B cell (primary cell): ENCODE results near the gene RHOBTB3. TPM values are rescaled to one million over a fixed set of nuclear protein-coding genes. Genes with fewer than 3 reads are reported as not detected.

Experiments used
- ATAC-seq: fragments of 200-7000 bp; cut with Tn5 transposase; one replicate; pipeline ENCODE4 v1.10.0; 2021; ENCODE audit warnings: low read depth, mild to moderate bottlenecking, moderate number of reproducible peaks, moderate library complexity
- CTCF ChIA-PET: fragments of 350-600 bp; sonication (Branson Sonifier 250); formaldehyde crosslinking; loops from one replicate; lab custom pipeline; 2021; ENCODE audit warnings: antibody characterized with exemption, inconsistent platforms; lab: Charles Lee
- POLR2A ChIA-PET: fragments of 350-600 bp; sonication (Branson Sonifier 250); formaldehyde crosslinking; loops from one replicate; lab custom pipeline; 2021; ENCODE audit warnings: antibody characterized with exemption; lab: Charles Lee
- DNase-seq: peaks from one replicate; pipeline ENCODE4 v3.0.0; 2013
- H2AFZ ChIP-seq: 2 replicates; pipeline ENCODE4 v1.6.1; 2012; ENCODE audit warnings: mild to moderate bottlenecking, low read depth, low read length; ENCODE audit not compliant: insufficient read depth, poor library complexity, severe bottlenecking
- H3K27ac ChIP-seq, 2 donors: 1 replicate in 1 of 2; 2 replicates in 1 of 2; pipeline ENCODE4 v1.5.1; 2012 to 2013; ENCODE audit warnings: low read length in 2 of 2, mild to moderate bottlenecking in 2 of 2, moderate library complexity in 1 of 2
- H3K27me3 ChIP-seq, 4 experiments: fragments of 200-600 bp in 1 of 4; sonication (generic) in 1 of 4; replicated peaks in 1 of 4; 1 replicate in 2 of 4; 2 replicates in 2 of 4; pipeline versions ENCODE4 v1.6.1 to v1.7.0; 2013 to 2016; ENCODE audit warnings: low read length in 3 of 4, mild to moderate bottlenecking in 2 of 4, mixed read lengths in 1 of 4, moderate library complexity in 1 of 4; ENCODE audit not compliant: insufficient read depth in 4 of 4, control insufficient read depth in 3 of 4; ENCODE audit errors: control extremely low read depth in 1 of 4
- H3K36me3 ChIP-seq, 2 experiments: replicated peaks in 1 of 2; 1 replicate in 1 of 2; 2 replicates in 1 of 2; pipeline versions ENCODE4 v1.6.1 to v1.7.1; 2013; ENCODE audit warnings: low read length in 1 of 2; ENCODE audit not compliant: insufficient read depth in 2 of 2, control insufficient read depth in 1 of 2; ENCODE audit errors: control extremely low read depth in 1 of 2, extremely low read depth in 1 of 2
- H3K4me1 ChIP-seq, 2 donors: fragments of 200-600 bp in 1 of 2; sonication (generic) in 1 of 2; 1 replicate in 1 of 2; 2 replicates in 1 of 2; pipeline versions ENCODE4 v1.5.1 to v1.6.1; 2013 to 2017; ENCODE audit warnings: low read length in 2 of 2; ENCODE audit not compliant: control insufficient read depth in 2 of 2, insufficient read depth in 2 of 2
- H3K4me2 ChIP-seq: replicated peaks from 2 replicates; pipeline ENCODE3; 2012; ENCODE audit warnings: mild to moderate bottlenecking, low read depth, low read length; ENCODE audit not compliant: poor library complexity, severe bottlenecking
- H3K4me3 ChIP-seq, 5 experiments: fragments of 200-600 bp in 1 of 5; sonication (generic) in 1 of 5; 1 replicate in 3 of 5; 2 replicates in 2 of 5; pipeline versions ENCODE4 v1.5.1 to v1.7.0; 2011 to 2016; ENCODE audit warnings: low read length in 4 of 5, mild to moderate bottlenecking in 4 of 5, low read depth in 2 of 5, control low read depth in 1 of 5, moderate library complexity in 1 of 5; ENCODE audit not compliant: insufficient read depth in 1 of 5; ENCODE audit errors: control extremely low read depth in 1 of 5, extremely low read depth in 1 of 5
- H3K79me2 ChIP-seq: fragments of 200-600 bp; sonication (generic); one replicate; pipeline ENCODE4 v1.6.0; 2016; ENCODE audit warnings: low read length; ENCODE audit not compliant: control insufficient read depth, insufficient read depth
- H3K9ac ChIP-seq: fragments of 200-600 bp; sonication (generic); 2 replicates; pipeline ENCODE4 v1.6.1; 2017; ENCODE audit warnings: mild to moderate bottlenecking, low read length, moderate library complexity
- H3K9me3 ChIP-seq, 3 donors: one replicate each; pipeline versions ENCODE4 v1.6.1 to v1.7.1; 2013; ENCODE audit warnings: low read length in 2 of 3; ENCODE audit not compliant: control insufficient read depth in 2 of 3, insufficient read depth in 1 of 3; ENCODE audit errors: control extremely low read depth in 1 of 3
- H4K20me1 ChIP-seq: 2 replicates; pipeline ENCODE4 v1.6.0; 2012; ENCODE audit warnings: mild to moderate bottlenecking, low read length; ENCODE audit not compliant: insufficient read depth, control insufficient read depth, poor library complexity, severe bottlenecking
- H3K27ac Mint-ChIP-seq: one replicate; pipeline ENCODE4 v1.8.0; 2021; ENCODE audit warnings: mixed read lengths
- H3K27me3 Mint-ChIP-seq: one replicate; pipeline ENCODE4 v1.8.0; 2021; ENCODE audit warnings: mixed read lengths
- H3K4me1 Mint-ChIP-seq: one replicate; pipeline ENCODE4 v1.8.0; 2021; ENCODE audit warnings: mixed read lengths
- H3K4me3 Mint-ChIP-seq: one replicate; pipeline ENCODE4 v1.8.0; 2021; ENCODE audit warnings: mixed read lengths
- H3K9me3 Mint-ChIP-seq: one replicate; pipeline ENCODE4 v1.8.0; 2022; ENCODE audit warnings: mixed read lengths; ENCODE audit not compliant: insufficient read depth
- EZH2 ChIP-seq: IDR thresholded peaks from 2 replicates; pipeline ENCODE4 v1.6.1; 2012; ENCODE audit warnings: borderline replicate concordance, low read depth, mild to moderate bottlenecking, moderate library complexity, low read length; ENCODE audit not compliant: insufficient read depth, poor library complexity, severe bottlenecking
- WGBS: methylation state at CpG from one replicate; pipeline ENCODE4 v1.1.5; 2013; ENCODE audit warnings: missing lambda C conversion rate; ENCODE audit not compliant: insufficient coverage; 5-methylcytosine and 5-hydroxymethylcytosine counted together
- intact Hi-C: fragments of 100-400 bp; cut with micrococcal nuclease; formaldehyde crosslinking; loops from one replicate; pipeline ENCODE4 v1.10.0; 2022
- polyA plus RNA-seq: library from polyadenylated mRNA; depleted of rRNA; stranded (reverse); fragments of >200 nt; gene quantifications from 2 replicates; pipeline ENCODE4 v1.2.3, GENCODE V29; 2012
- total RNA-seq, 2 donors: library from RNA; stranded (reverse); fragments of 120-200 nt in 1 of 2; gene quantifications; 1 replicate in 1 of 2; 2 replicates in 1 of 2; pipeline versions ENCODE4 v1.2.3 to v1.2.4, GENCODE V29; 2013 to 2022
- TF ChIP-seq, protein P1 (sequence below): fragments of 200-600 bp; IDR thresholded peaks from one replicate; pipeline ENCODE4 v1.8.0; 2022; ENCODE audit warnings: antibody characterized with exemption, mild to moderate bottlenecking

Gene RHOBTB3
- total and polyA plus RNA-seq, 2 donors (not counting 1 experiment from before 2014, with no cell fraction given): 1.7 to 5.0 TPM

DNA sequence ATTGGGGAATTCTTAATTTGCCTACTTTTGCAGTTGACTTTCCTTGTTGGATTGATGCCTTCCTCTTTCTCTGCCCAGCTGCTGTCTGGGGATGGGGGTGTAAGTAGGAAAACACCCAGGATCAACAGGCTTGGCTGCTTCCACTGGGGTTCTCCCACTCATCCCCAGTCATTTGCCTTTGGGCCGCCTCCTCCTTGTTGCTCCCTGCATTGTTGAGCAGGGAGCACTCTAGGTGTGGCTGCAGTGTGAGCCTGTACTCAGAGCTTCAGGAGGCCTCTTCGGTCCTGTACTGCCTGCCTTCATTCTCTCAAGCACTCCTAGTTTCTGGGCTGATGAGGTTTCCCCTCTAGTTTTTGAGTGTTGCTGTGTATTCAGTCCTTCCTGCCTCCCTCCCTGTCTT lies 12.1 kb downstream of the RHOBTB3 start:
- 100% methylated on average over 1 of the region's 2 CpGs for WGBS
- Histone ChIP-seq H3K79me2 (no peaks in the 10 kb centered on the region), H3K4me1 (peaks cover 2 to 3% of the 10 kb centered on the region in 2 donors), H3K9ac (no peak overlapping the region), H3K27ac (no peak overlapping the region), H3K9me3 (peaks cover 0 to 3% (median 0%) of the 10 kb centered on the region in 3 donors), H3K4me3 (no peak overlapping the region), H4K20me1 (no peaks in the 10 kb centered on the region), H3K36me3 (no peaks in the 10 kb centered on the region), H3K4me2 (no peak overlapping the region), H2AFZ (no peak overlapping the region), H3K27me3 (no peaks in the 10 kb centered on the region)
- Mint-ChIP-seq H3K27ac (no peak overlapping the region), H3K27me3 (no peaks in the 10 kb centered on the region), H3K9me3 (no peaks in the 10 kb centered on the region), H3K4me3 (no peak overlapping the region), H3K4me1 (peaks cover 17% of the 10 kb centered on the region)
- ATAC-seq: no peak
- DNase-seq: no peak
- intact Hi-C loops: no loop called here
- CTCF ChIA-PET: no interaction called here
- POLR2A ChIA-PET: no interaction called here
- TF ChIP-seq EZH2: no peak
- TF ChIP-seq, protein P1, sequence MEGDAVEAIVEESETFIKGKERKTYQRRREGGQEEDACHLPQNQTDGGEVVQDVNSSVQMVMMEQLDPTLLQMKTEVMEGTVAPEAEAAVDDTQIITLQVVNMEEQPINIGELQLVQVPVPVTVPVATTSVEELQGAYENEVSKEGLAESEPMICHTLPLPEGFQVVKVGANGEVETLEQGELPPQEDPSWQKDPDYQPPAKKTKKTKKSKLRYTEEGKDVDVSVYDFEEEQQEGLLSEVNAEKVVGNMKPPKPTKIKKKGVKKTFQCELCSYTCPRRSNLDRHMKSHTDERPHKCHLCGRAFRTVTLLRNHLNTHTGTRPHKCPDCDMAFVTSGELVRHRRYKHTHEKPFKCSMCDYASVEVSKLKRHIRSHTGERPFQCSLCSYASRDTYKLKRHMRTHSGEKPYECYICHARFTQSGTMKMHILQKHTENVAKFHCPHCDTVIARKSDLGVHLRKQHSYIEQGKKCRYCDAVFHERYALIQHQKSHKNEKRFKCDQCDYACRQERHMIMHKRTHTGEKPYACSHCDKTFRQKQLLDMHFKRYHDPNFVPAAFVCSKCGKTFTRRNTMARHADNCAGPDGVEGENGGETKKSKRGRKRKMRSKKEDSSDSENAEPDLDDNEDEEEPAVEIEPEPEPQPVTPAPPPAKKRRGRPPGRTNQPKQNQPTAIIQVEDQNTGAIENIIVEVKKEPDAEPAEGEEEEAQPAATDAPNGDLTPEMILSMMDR: no peak

DNA sequence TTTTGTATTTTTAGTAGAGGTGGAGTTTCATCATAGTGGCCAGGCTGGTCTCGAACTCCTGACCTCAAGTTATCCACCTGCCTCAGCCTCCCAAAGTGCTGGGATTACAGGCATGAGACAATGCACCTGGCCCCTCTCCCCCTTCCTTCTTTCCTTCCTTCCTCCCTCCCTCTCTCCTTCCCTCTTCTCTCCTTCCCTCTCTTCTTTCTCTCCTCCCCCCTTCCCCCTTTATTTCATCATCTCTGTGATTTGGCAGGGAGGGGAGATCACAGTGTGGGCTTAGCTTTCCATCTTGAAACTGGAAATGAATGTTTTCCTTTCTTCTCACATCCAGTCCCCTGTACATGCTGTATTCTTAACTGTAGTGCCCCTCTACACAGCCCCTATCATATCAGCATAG lies 12.7 kb downstream of the RHOBTB3 start:
- H3K4me3 ChIP-seq: no peak overlapping the region
- H3K9me3 Mint-ChIP-seq: no peaks in the 10 kb centered on the region
- H3K9me3 ChIP-seq: peaks cover 0 to 3% (median 0%) of the 10 kb centered on the region in 3 donors
- H3K27ac Mint-ChIP-seq: no peak overlapping the region
- no peak overlapping the region for H3K9ac ChIP-seq
- H3K79me2 ChIP-seq: no peaks in the 10 kb centered on the region
- DNase-seq (no peak), ATAC-seq (no peak)
- H3K36me3 ChIP-seq: no peaks in the 10 kb centered on the region
- intact Hi-C loops: no loop called here
- ChIA-PET CTCF (no interaction called here), POLR2A (no interaction called here)
- no peaks in the 10 kb centered on the region for H4K20me1 ChIP-seq
- no peaks in the 10 kb centered on the region for H3K27me3 Mint-ChIP-seq
- H3K4me3 Mint-ChIP-seq: no peak overlapping the region
- H3K4me1 Mint-ChIP-seq: peaks cover 13% of the 10 kb centered on the region
- no peak for TF ChIP-seq EZH2
- TF ChIP-seq, protein P1: no peak
- no peaks in the 10 kb centered on the region for H3K4me1 ChIP-seq
- H3K27ac ChIP-seq: no peak overlapping the region
- H2AFZ ChIP-seq: no peak overlapping the region
- WGBS: no CpG with 5 or more reads among the region's 1 CpG
- no peaks in the 10 kb centered on the region for H3K27me3 ChIP-seq
- no peak overlapping the region for H3K4me2 ChIP-seq
